H9 (cell line): ENCODE results near the gene PDCD2. TPM values are rescaled to one million over a fixed set of nuclear protein-coding genes. Genes with fewer than 3 reads are reported as not detected.

Experiments
- DNase-seq: peaks from one replicate; pipeline ENCODE4 v3.0.0-alpha.2; 2017
- H2AFZ ChIP-seq: one replicate; pipeline ENCODE4 v1.6.1; 2013; ENCODE audit warnings: mild to moderate bottlenecking, low read length, control low read depth, moderate library complexity
- H2AK5ac ChIP-seq: 2 replicates; pipeline ENCODE4 v1.6.1; 2013; ENCODE audit warnings: low read length, control low read depth, mixed read lengths; ENCODE audit not compliant: insufficient read length
- H2BK120ac ChIP-seq: one replicate; pipeline ENCODE4 v1.6.1; 2013; ENCODE audit warnings: low read depth, mild to moderate bottlenecking, low read length, control low read depth, inconsistent platforms; ENCODE audit not compliant: poor library complexity, severe bottlenecking
- H2BK12ac ChIP-seq: 2 replicates; pipeline ENCODE4 v1.6.1; 2013; ENCODE audit warnings: low read length, control low read depth, mixed read lengths, low read depth; ENCODE audit not compliant: insufficient read length
- H2BK15ac ChIP-seq: 2 replicates; pipeline ENCODE4 v1.6.1; 2013; ENCODE audit warnings: low read depth, low read length, control low read depth
- H2BK20ac ChIP-seq: one replicate; pipeline ENCODE4 v1.6.1; 2013; ENCODE audit warnings: low read depth, mild to moderate bottlenecking, low read length, control low read depth, inconsistent platforms; ENCODE audit not compliant: poor library complexity, severe bottlenecking
- H2BK5ac ChIP-seq: 2 replicates; pipeline ENCODE4 v1.6.1; 2013; ENCODE audit warnings: low read length, control low read depth, mixed read lengths; ENCODE audit not compliant: insufficient read length
- H3K14ac ChIP-seq: 2 replicates; pipeline ENCODE4 v1.6.1; 2013; ENCODE audit warnings: low read length, control low read depth; ENCODE audit not compliant: insufficient read depth
- H3K18ac ChIP-seq: 2 replicates; pipeline ENCODE4 v1.6.1; 2013; ENCODE audit warnings: low read depth, mild to moderate bottlenecking, mixed read lengths, low read length, control low read depth; ENCODE audit not compliant: insufficient read length
- H3K23ac ChIP-seq: 2 replicates; pipeline ENCODE4 v1.6.1; 2013; ENCODE audit warnings: low read length, control low read depth, mixed read lengths, low read depth; ENCODE audit not compliant: insufficient read length
- H3K23me2 ChIP-seq: 2 replicates; pipeline ENCODE4 v1.6.1; 2013; ENCODE audit warnings: low read depth, mild to moderate bottlenecking, mixed read lengths, low read length, control low read depth; ENCODE audit not compliant: insufficient read length, poor library complexity, severe bottlenecking
- H3K27ac ChIP-seq: 2 replicates; pipeline ENCODE4 v1.5.1; 2013; ENCODE audit warnings: low read length, control low read depth, mixed read lengths, low read depth; ENCODE audit not compliant: insufficient read length
- H3K27me3 ChIP-seq: 2 replicates; pipeline ENCODE4 v1.6.1; 2013; ENCODE audit warnings: low read length, control low read depth, inconsistent platforms; ENCODE audit not compliant: insufficient read depth
- H3K4ac ChIP-seq: 2 replicates; pipeline ENCODE4 v1.6.1; 2013; ENCODE audit warnings: low read depth, mild to moderate bottlenecking, control low read depth, inconsistent platforms, low read length, moderate library complexity
- H3K4me1 ChIP-seq: 2 replicates; pipeline ENCODE4 v1.6.1; 2013; ENCODE audit warnings: low read length, control low read depth, inconsistent platforms; ENCODE audit not compliant: insufficient read depth
- H3K4me2 ChIP-seq: 2 replicates; pipeline ENCODE4 v1.6.1; 2013; ENCODE audit warnings: low read length, control low read depth, mixed read lengths; ENCODE audit not compliant: insufficient read length, insufficient read depth
- H3K56ac ChIP-seq: 2 replicates; pipeline ENCODE4 v1.6.1; 2013; ENCODE audit warnings: low read depth, mild to moderate bottlenecking, mixed read lengths, low read length, control low read depth; ENCODE audit not compliant: insufficient read length
- H3K79me1 ChIP-seq: 2 replicates; pipeline ENCODE4 v1.6.1; 2013; ENCODE audit warnings: low read depth, mild to moderate bottlenecking, moderate library complexity, low read length, control low read depth, inconsistent platforms; ENCODE audit not compliant: insufficient read depth, poor library complexity, severe bottlenecking
- H3K79me2 ChIP-seq: 2 replicates; pipeline ENCODE4 v1.6.1; 2013; ENCODE audit warnings: low read length, control low read depth, inconsistent platforms; ENCODE audit not compliant: insufficient read depth
- H3K9ac ChIP-seq: 2 replicates; pipeline ENCODE4 v1.6.1; 2013; ENCODE audit warnings: low read length, control low read depth, mixed read lengths; ENCODE audit not compliant: insufficient read length; ENCODE audit errors: extremely low read depth
- H3K9me3 ChIP-seq: one replicate; pipeline ENCODE4 v1.6.1; 2013; ENCODE audit warnings: low read depth, low read length, inconsistent platforms; ENCODE audit not compliant: control insufficient read depth
- H3T11ph ChIP-seq: one replicate; pipeline ENCODE4 v1.6.1; 2013; ENCODE audit warnings: mild to moderate bottlenecking, low read length, control low read depth, inconsistent platforms
- H4K20me1 ChIP-seq: one replicate; pipeline ENCODE4 v1.6.1; 2013; ENCODE audit not compliant: control insufficient read depth, insufficient read length, insufficient read depth
- H4K5ac ChIP-seq: 2 replicates; pipeline ENCODE4 v1.6.1; 2013; ENCODE audit warnings: low read depth, mild to moderate bottlenecking, mixed read lengths, low read length, control low read depth; ENCODE audit not compliant: insufficient read length
- H4K8ac ChIP-seq: replicated peaks from 2 replicates; pipeline ENCODE4 v1.6.1; 2013; ENCODE audit warnings: low read length, control low read depth, mixed read lengths, low read depth; ENCODE audit not compliant: insufficient read length
- H4K91ac ChIP-seq: 2 replicates; pipeline ENCODE4 v1.6.1; 2013; ENCODE audit warnings: low read depth, mild to moderate bottlenecking, moderate library complexity, mixed read lengths, low read length, control low read depth; ENCODE audit not compliant: insufficient read length
- H3K27ac Mint-ChIP-seq, 3 experiments: 2 replicates in 2 of 3; 3 replicates in 1 of 3; pipeline ENCODE4 v1.8.0; 2020 to 2021; ENCODE audit warnings: mixed read lengths in 3 of 3, mild to moderate bottlenecking in 1 of 3, moderate library complexity in 1 of 3
- H3K27me3 Mint-ChIP-seq: 2 replicates; pipeline ENCODE4 v1.8.0; 2021; ENCODE audit warnings: low read depth, mild to moderate bottlenecking, moderate library complexity, mixed read lengths
- H3K36me3 Mint-ChIP-seq, 3 experiments: 2 replicates in 2 of 3; 3 replicates in 1 of 3; pipeline ENCODE4 v1.8.0; 2020 to 2021; ENCODE audit warnings: low read depth in 3 of 3, mixed read lengths in 3 of 3; ENCODE audit not compliant: insufficient read depth in 1 of 3
- H3K4me1 Mint-ChIP-seq, 2 experiments: 2 replicates each; pipeline ENCODE4 v1.8.0; 2020; ENCODE audit warnings: mixed read lengths in 2 of 2
- H3K4me3 Mint-ChIP-seq, 2 experiments: 2 replicates in 1 of 2; 3 replicates in 1 of 2; pipeline ENCODE4 v1.8.0; 2020 to 2021; ENCODE audit warnings: mild to moderate bottlenecking in 2 of 2, mixed read lengths in 2 of 2, moderate library complexity in 1 of 2
- H3K9me3 Mint-ChIP-seq, 2 experiments: 2 replicates in 1 of 2; 3 replicates in 1 of 2; pipeline ENCODE4 v1.8.0; 2020; ENCODE audit warnings: mild to moderate bottlenecking in 2 of 2, mixed read lengths in 2 of 2, moderate library complexity in 1 of 2
- WGBS: extraction: QIAGEN DNeasy Blood & Tissue Kit; methylation state at CpG from one replicate; pipeline ENCODE4 v1.1.7; 2013; ENCODE audit warnings: missing lambda C conversion rate, low lambda C conversion rate, mixed read lengths; ENCODE audit not compliant: insufficient read length; ENCODE audit errors: extremely low coverage; 5-methylcytosine and 5-hydroxymethylcytosine counted together
- total RNA-seq: library from RNA; stranded (reverse); gene quantifications from 2 replicates; pipeline ENCODE4 v1.2.1, GENCODE V29; 2021
- TF ChIP-seq, protein P1 (sequence below): fragments of 200-600 bp; sonication (generic); conservative IDR thresholded peaks from 3 replicates; pipeline ENCODE4 v1.8.0; 2021; ENCODE audit warnings: antibody characterized with exemption, mild to moderate bottlenecking

Gene PDCD2
- total RNA-seq, 1 experiment from 2014 or later, result 78.5 TPM

DNA sequence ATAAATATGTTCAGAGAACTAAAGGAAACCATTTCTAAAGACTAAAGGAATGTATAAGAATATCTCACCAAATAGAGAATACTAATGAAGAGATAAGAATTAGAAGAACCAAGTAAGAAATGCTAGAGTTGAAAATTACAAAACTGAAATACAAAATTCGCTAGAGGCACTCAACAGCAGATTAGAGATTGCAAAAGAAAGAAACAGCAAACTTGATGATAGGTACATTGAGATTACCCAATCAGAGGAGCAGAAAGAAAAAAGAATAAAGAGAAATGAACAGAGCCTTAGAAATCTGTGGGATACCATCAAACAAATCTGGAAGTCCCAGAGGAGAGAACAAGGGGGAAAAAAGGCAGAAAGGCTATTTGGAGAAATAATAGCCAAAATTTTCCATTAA is 6.3 kb upstream of the PDCD2 start:
- Histone ChIP-seq H3K4ac (no peak overlapping the region), H4K91ac (no peak overlapping the region), H3K14ac (no peak overlapping the region), H4K8ac (no peak overlapping the region), H2BK15ac (no peak overlapping the region), H4K20me1 (no peaks in the 10 kb centered on the region), H3K23me2 (no peaks in the 10 kb centered on the region), H3K4me2 (no peak overlapping the region), H3K18ac (no peak overlapping the region), H2AK5ac (no peak overlapping the region), H3K9me3 (no peaks in the 10 kb centered on the region), H3K79me1 (no peaks in the 10 kb centered on the region), H3K27me3 (no peaks in the 10 kb centered on the region), H3K56ac (no peak overlapping the region), H2BK5ac (no peak overlapping the region), H2BK12ac (no peak overlapping the region), H2AFZ (no peak overlapping the region), H3K79me2 (no peaks in the 10 kb centered on the region), H3T11ph (no peak overlapping the region), H4K5ac (no peak overlapping the region), H3K23ac (no peak overlapping the region), H3K27ac (no peak overlapping the region), H2BK20ac (no peak overlapping the region), H2BK120ac (no peak overlapping the region), H3K9ac (no peak overlapping the region), H3K4me1 (peaks cover 5% of the 10 kb centered on the region; the same call in 1 of the 2 replicates)
- TF ChIP-seq, protein P1, sequence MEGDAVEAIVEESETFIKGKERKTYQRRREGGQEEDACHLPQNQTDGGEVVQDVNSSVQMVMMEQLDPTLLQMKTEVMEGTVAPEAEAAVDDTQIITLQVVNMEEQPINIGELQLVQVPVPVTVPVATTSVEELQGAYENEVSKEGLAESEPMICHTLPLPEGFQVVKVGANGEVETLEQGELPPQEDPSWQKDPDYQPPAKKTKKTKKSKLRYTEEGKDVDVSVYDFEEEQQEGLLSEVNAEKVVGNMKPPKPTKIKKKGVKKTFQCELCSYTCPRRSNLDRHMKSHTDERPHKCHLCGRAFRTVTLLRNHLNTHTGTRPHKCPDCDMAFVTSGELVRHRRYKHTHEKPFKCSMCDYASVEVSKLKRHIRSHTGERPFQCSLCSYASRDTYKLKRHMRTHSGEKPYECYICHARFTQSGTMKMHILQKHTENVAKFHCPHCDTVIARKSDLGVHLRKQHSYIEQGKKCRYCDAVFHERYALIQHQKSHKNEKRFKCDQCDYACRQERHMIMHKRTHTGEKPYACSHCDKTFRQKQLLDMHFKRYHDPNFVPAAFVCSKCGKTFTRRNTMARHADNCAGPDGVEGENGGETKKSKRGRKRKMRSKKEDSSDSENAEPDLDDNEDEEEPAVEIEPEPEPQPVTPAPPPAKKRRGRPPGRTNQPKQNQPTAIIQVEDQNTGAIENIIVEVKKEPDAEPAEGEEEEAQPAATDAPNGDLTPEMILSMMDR, result no peak
- Mint-ChIP-seq H3K27ac (no peak overlapping the region), H3K9me3 (peaks cover 45 to 52% of the 10 kb centered on the region in 2 experiments), H3K36me3 (peaks cover 4 to 41% (median 26%) of the 10 kb centered on the region in 3 experiments), H3K27me3 (0 out of 2 replicates have a peak, but pooled peaks cover 3% of the 10 kb centered on the region), H3K4me3 (no peak overlapping the region), H3K4me1 (peaks cover 11 to 16% of the 10 kb centered on the region in 2 experiments)
- no peak for DNase-seq
- WGBS, result no CpG with 5 or more reads among the region's 1 CpG
